ENCODE measurements around the gene ZDHHC22. TPM values are rescaled to one million over a fixed set of nuclear protein-coding genes. Genes with fewer than 3 reads are reported as not detected.

Gene ZDHHC22
- total and polyA plus RNA-seq, 8 donors: 0.08 to 0.18 TPM; not detected in 6

DNA sequence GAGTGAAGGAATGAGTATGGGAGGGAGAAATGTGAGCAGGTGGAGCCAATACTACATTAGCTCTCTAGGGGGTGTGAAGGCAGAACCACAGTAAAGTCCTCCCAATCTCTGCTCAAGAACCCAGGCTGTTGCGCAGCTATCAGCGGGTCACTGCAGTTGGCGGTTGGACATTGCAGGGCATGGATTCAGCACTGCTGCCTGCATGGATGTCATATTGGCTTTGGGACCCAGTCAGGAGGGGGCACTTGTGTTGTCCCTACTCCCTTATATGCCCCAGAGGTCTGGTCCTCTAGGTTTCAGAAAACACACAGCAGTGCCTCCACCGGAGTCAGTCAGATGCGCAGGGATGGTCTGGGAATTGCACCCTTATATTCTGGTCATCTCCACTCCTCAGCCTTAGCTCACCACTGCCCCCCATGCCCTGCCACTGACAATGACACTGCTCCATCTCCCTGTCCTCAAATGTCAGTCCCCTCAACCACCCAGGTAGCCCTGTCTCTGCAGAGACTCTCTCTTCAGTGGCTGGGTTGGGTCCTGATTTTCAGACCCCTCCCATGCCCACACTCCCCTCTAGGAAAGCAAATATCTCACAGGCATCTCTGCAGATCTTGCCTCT lies 9.6 kb downstream of the ZDHHC22 start:
- H3K36me3 ChIP-seq: no peaks in the 10 kb centered on the region
- TF ChIP-seq EP300 (IDR thresholded peaks at IDR 0.05) (no peak), POLR2AphosphoS5 (IDR thresholded peaks at IDR 0.05) (no peak), POLR2A (IDR thresholded peaks at IDR 0.05) (no peak)
- TF ChIP-seq, protein P1, sequence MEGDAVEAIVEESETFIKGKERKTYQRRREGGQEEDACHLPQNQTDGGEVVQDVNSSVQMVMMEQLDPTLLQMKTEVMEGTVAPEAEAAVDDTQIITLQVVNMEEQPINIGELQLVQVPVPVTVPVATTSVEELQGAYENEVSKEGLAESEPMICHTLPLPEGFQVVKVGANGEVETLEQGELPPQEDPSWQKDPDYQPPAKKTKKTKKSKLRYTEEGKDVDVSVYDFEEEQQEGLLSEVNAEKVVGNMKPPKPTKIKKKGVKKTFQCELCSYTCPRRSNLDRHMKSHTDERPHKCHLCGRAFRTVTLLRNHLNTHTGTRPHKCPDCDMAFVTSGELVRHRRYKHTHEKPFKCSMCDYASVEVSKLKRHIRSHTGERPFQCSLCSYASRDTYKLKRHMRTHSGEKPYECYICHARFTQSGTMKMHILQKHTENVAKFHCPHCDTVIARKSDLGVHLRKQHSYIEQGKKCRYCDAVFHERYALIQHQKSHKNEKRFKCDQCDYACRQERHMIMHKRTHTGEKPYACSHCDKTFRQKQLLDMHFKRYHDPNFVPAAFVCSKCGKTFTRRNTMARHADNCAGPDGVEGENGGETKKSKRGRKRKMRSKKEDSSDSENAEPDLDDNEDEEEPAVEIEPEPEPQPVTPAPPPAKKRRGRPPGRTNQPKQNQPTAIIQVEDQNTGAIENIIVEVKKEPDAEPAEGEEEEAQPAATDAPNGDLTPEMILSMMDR (IDR thresholded peaks at IDR 0.05): no peak
- no peaks in the 10 kb centered on the region for H3K9me3 ChIP-seq
- no peaks in the 10 kb centered on the region for H3K4me1 ChIP-seq
- WGBS, 5 donors: 77 to 94% (median 91%) methylated on average over 5 of the region's 5 CpGs
- intact Hi-C loops (cut with DNase I; ENCODE audit: low total_unique reads): no loop called here
- DNase-seq: no peak
- H3K27ac ChIP-seq: no peak overlapping the region
- peaks cover 0 to 75% (median 20%) of the 10 kb centered on the region in 3 donors for H3K27me3 ChIP-seq
- no peak overlapping the region for H3K4me3 ChIP-seq

DNA sequence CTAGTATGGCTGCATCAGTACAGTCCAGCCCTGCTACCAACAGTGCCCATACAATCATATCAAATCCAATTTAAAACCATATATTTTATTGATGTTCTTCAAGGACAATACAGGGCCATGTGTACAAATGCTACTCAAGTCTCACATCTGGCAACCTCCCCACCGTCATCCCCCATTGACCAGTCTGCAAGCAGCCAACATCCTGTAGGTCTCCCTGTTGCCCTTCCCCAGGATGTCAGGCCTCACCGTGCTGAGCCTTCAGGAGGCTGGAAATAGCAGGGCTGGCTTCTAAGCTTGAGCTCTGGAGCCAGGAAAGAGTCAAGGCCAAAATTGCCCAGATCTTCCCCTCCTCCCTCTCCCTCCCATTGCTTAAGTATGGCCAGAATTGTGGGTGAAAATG lies 10.4 kb downstream of the ZDHHC22 start:
- no peaks in the 10 kb centered on the region for H3K36me3 ChIP-seq
- H3K4me1 ChIP-seq: no peaks in the 10 kb centered on the region
- DNase-seq: no peak
- no peak for TF ChIP-seq EP300 (IDR thresholded peaks at IDR 0.05)
- no peak for TF ChIP-seq POLR2A (IDR thresholded peaks at IDR 0.05)
- H3K4me3 ChIP-seq: no peak overlapping the region
- H3K27me3 ChIP-seq: peaks cover 0 to 75% (median 20%) of the 10 kb centered on the region in 3 donors
- intact Hi-C loops (cut with DNase I; ENCODE audit: low total_unique reads): no loop called here
- H3K27ac ChIP-seq: no peak overlapping the region
- no peaks in the 10 kb centered on the region for H3K9me3 ChIP-seq
- WGBS, 5 donors: 51 to 78% (median 65%) methylated on average over 2 of the region's 2 CpGs

DNA sequence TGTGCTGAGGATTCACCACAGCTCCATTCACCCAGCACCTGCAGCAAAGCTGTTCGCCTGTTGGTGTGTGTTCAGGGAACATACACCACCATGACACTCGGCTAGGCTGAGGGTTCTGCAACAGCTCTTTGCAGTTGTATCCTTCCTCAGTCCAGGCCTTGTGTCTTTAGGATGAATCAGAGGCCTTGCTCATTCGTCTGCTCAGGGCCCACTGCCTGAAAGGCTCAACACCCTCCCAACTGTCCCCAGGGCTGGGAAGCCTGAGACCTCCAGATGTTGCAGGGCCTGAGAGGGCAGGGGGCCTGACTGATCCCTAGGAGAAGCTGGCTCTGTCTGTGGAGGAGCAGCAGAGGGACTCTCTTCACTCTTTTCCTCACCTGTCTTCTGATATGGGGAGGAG lies 11.2 kb downstream of the ZDHHC22 start:
- H3K27ac ChIP-seq: no peak overlapping the region
- peaks cover under 1 to 4% (median 3%) of the 10 kb centered on the region in 4 donors for H3K4me1 ChIP-seq
- no peak for DNase-seq
- WGBS, 5 donors: 50 to 72% (median 62%) methylated on average over 3 of the region's 3 CpGs
- no peaks in the 10 kb centered on the region for H3K36me3 ChIP-seq
- H3K9me3 ChIP-seq: no peaks in the 10 kb centered on the region
- TF ChIP-seq POLR2AphosphoS5 (IDR thresholded peaks at IDR 0.05) (no peak), POLR2A (IDR thresholded peaks at IDR 0.05) (no peak), EP300 (IDR thresholded peaks at IDR 0.05) (no peak)
- TF ChIP-seq, protein P1 (IDR thresholded peaks at IDR 0.05): no peak
- no peak overlapping the region for H3K4me3 ChIP-seq
- peaks cover 0 to 75% (median 23%) of the 10 kb centered on the region in 3 donors for H3K27me3 ChIP-seq
- intact Hi-C loops (cut with DNase I; ENCODE audit: low total_unique reads): no loop called here

DNA sequence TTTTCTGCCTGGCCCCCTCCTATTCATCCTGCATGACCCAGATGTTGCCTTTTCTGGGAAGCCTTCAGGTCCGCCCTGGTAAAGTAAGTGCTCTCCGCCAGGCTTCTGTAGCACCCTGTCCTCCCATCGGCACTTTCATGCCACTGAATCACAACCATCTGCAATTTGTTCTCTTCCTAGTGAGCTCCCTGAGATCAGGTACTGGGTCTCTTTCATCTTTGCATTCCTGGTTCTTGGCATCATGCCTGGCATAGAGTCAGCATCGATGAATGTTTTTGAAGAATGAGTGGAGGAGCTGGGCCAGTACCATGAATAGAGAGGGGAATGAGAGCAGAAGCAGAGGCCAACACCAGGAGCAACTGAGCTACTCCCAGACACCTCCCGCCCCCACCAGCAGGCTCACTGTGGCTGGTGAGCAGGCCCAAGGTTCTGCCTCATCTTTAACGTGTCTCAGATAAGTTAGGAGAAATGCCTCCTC lies 13.1 kb downstream of the ZDHHC22 start:
- peaks cover 16 to 22% (median 20%) of the 10 kb centered on the region in 4 donors for H3K4me1 ChIP-seq
- no peaks in the 10 kb centered on the region for H3K36me3 ChIP-seq
- peaks cover 0 to 67% (median 13%) of the 10 kb centered on the region in 3 donors for H3K27me3 ChIP-seq
- no peak overlapping the region for H3K4me3 ChIP-seq
- H3K27ac ChIP-seq: no peak overlapping the region
- TF ChIP-seq, protein P1 (IDR thresholded peaks at IDR 0.05): no peak
- TF ChIP-seq POLR2A (IDR thresholded peaks at IDR 0.05) (no peak), POLR2AphosphoS5 (IDR thresholded peaks at IDR 0.05) (no peak), EP300 (IDR thresholded peaks at IDR 0.05) (no peak)
- peak in 1 of 2 donors; percentile 49 for DNase-seq
- no peaks in the 10 kb centered on the region for H3K9me3 ChIP-seq
- WGBS, 5 donors: 62 to 69% (median 65%) methylated on average over 6 of the region's 6 CpGs
- intact Hi-C loops (cut with DNase I; ENCODE audit: low total_unique reads): loop anchor here (5.0 kb wide), 1 partner anchor 36 kb away; no protein-coding TSS in a partner anchor

Data from stomach (tissue), 9 donors.